Duodenal mucosa (tissue), 2 donors: ENCODE measurements around the gene FKBP1A.

ENCODE experiments used
- H3K27ac ChIP-seq: one replicate; pipeline ENCODE4 v1.7.0; 2013; ENCODE audit warnings: low read depth, low read length
- H3K27me3 ChIP-seq, 2 donors: one replicate each; pipeline ENCODE4 v1.7.0; 2013; ENCODE audit warnings: low read length in 2 of 2, control low read depth in 1 of 2; ENCODE audit not compliant: insufficient read depth in 2 of 2, control insufficient read depth in 1 of 2
- H3K36me3 ChIP-seq, 2 donors: one replicate each; pipeline ENCODE4 v1.7.0; 2013; ENCODE audit warnings: low read length in 2 of 2, control low read depth in 1 of 2; ENCODE audit not compliant: insufficient read depth in 2 of 2, control insufficient read depth in 1 of 2
- H3K4me1 ChIP-seq, 2 donors: one replicate each; pipeline ENCODE4 v1.7.0; 2013; ENCODE audit warnings: low read length in 2 of 2, control low read depth in 1 of 2; ENCODE audit not compliant: insufficient read depth in 2 of 2, control insufficient read depth in 1 of 2
- H3K4me3 ChIP-seq, 2 donors: one replicate each; pipeline ENCODE4 v1.7.0; 2013; ENCODE audit warnings: low read length in 2 of 2, low read depth in 1 of 2
- H3K9ac ChIP-seq, 2 donors: one replicate each; pipeline ENCODE4 v1.7.0; 2013; ENCODE audit warnings: low read length in 2 of 2, low read depth in 1 of 2
- H3K9me3 ChIP-seq, 2 donors: one replicate each; pipeline ENCODE4 v1.7.0; 2013; ENCODE audit warnings: low read length in 2 of 2, control low read depth in 1 of 2; ENCODE audit not compliant: control insufficient read depth in 1 of 2

Gene FKBP1A

GRCh38 chr20:1376408-1377270 lies 16.2 kb downstream of the FKBP1A start:
- no peaks in the 10 kb centered on the region for H3K9me3 ChIP-seq
- no peak overlapping the region for H3K9ac ChIP-seq
- peaks cover 5 to 26% of the 10 kb centered on the region in 2 donors for H3K36me3 ChIP-seq
- no peak overlapping the region for H3K4me3 ChIP-seq
- peaks cover 25 to 33% of the 10 kb centered on the region in 2 donors for H3K4me1 ChIP-seq
- no peaks in the 10 kb centered on the region for H3K27me3 ChIP-seq
- H3K27ac ChIP-seq = no peak overlapping the region

DNA sequence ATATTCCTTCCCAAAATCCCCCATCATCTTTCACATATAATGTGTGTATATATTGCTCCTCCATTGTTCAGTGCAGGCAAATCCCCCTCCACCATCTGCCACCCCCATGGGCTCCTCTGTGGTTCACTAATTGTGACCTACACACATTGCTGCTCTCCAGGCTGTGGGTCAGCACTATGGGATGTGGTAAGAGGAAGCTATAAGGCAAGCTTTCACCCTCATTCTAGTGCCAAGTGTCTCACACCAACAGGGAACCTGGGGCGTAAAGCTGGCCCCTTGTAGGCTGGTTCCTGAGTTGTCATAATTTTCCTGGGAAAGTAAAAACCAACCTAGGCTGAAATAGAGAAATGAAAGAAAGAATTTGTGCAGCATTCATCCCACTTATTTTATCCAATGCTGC lies 16.8 kb downstream of the FKBP1A start:
- Histone ChIP-seq H3K9me3 (no peaks in the 10 kb centered on the region), H3K4me3 (no peak overlapping the region), H3K27me3 (no peaks in the 10 kb centered on the region), H3K27ac (no peak overlapping the region), H3K4me1 (peaks cover 25 to 39% of the 10 kb centered on the region in 2 donors), H3K9ac (no peak overlapping the region), H3K36me3 (peaks cover 5 to 32% of the 10 kb centered on the region in 2 donors)

GRCh38 chr20:1375515-1375914 lies 17.3 kb downstream of the FKBP1A start:
- no peak overlapping the region for H3K9ac ChIP-seq
- peaks cover 25 to 44% of the 10 kb centered on the region in 2 donors for H3K4me1 ChIP-seq
- H3K4me3 ChIP-seq = no peak overlapping the region
- peaks cover 5 to 37% of the 10 kb centered on the region in 2 donors for H3K36me3 ChIP-seq
- no peak overlapping the region for H3K27ac ChIP-seq
- no peaks in the 10 kb centered on the region for H3K9me3 ChIP-seq
- no peaks in the 10 kb centered on the region for H3K27me3 ChIP-seq

DNA sequence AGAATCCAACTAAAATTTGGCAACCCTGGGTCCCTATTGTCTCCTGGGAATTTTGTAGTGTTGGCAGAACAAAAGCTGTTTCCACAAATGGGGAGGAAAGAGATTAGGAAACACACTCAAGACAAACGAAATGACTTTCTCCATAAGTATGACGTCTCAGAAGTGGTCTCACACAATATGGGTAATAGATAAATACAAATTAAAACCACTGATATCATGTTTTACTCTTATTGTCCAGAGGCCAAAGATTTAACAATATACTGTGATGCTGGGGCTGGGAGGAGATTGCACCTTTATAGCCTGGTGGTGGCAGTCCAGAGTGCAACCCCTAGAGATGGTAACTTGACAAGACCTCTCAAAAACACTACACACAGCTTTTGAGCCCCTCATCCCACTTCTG lies 18.6 kb downstream of the FKBP1A start:
- H3K9ac ChIP-seq = no peak overlapping the region
- no peak overlapping the region for H3K27ac ChIP-seq
- no peaks in the 10 kb centered on the region for H3K27me3 ChIP-seq
- H3K9me3 ChIP-seq = no peaks in the 10 kb centered on the region
- no peak overlapping the region for H3K4me3 ChIP-seq
- peaks cover 5 to 43% of the 10 kb centered on the region in 2 donors for H3K36me3 ChIP-seq
- peaks cover 30 to 34% of the 10 kb centered on the region in 2 donors for H3K4me1 ChIP-seq

GRCh38 chr20:1373614-1374013 lies 19.2 kb downstream of the FKBP1A start:
- Histone ChIP-seq H3K9ac (no peak overlapping the region), H3K27ac (no peak overlapping the region), H3K4me3 (no peak overlapping the region), H3K36me3 (peaks cover 5 to 46% of the 10 kb centered on the region in 2 donors), H3K27me3 (no peaks in the 10 kb centered on the region), H3K9me3 (no peaks in the 10 kb centered on the region), H3K4me1 (peaks cover 32 to 34% of the 10 kb centered on the region in 2 donors)

DNA sequence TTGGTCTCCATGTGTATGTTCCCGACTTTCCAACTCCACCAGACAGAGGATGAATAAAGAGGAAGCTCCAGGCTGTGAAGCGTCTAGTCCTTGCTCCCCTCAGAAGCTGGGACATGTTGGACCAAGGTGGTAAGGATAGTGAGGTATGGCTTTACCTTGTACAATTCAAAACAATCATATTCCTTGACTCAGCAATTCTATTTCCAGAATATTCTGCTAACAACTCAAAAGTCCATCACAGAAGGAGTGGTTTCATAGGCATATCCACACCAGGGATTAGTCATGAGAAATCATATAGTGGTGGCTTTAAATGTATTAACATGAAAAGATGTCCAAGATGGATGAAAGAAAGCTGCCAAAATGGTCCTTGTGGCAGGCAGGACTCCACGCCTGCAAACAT lies 19.8 kb downstream of the FKBP1A start:
- H3K27ac ChIP-seq = no peak overlapping the region
- peaks cover 27 to 29% of the 10 kb centered on the region in 2 donors for H3K4me1 ChIP-seq
- H3K9ac ChIP-seq = no peak overlapping the region
- H3K4me3 ChIP-seq = no peak overlapping the region
- H3K36me3 ChIP-seq = peaks cover 5 to 48% of the 10 kb centered on the region in 2 donors
- H3K9me3 ChIP-seq = no peaks in the 10 kb centered on the region
- no peaks in the 10 kb centered on the region for H3K27me3 ChIP-seq

- no peaks in the 10 kb centered on the region for H3K9me3 ChIP-seq
- no peak overlapping the region for H3K27ac ChIP-seq
- H3K9ac ChIP-seq = no peak overlapping the region
- peaks cover 17 to 19% of the 10 kb centered on the region in 2 donors for H3K4me1 ChIP-seq
- H3K4me3 ChIP-seq = no peak overlapping the region
- H3K36me3 ChIP-seq = peaks cover 9 to 54% of the 10 kb centered on the region in 2 donors
- no peaks in the 10 kb centered on the region for H3K27me3 ChIP-seq
Measured at GRCh38 chr20:1371830-1372539, 20.9 kb downstream of the FKBP1A start.

DNA sequence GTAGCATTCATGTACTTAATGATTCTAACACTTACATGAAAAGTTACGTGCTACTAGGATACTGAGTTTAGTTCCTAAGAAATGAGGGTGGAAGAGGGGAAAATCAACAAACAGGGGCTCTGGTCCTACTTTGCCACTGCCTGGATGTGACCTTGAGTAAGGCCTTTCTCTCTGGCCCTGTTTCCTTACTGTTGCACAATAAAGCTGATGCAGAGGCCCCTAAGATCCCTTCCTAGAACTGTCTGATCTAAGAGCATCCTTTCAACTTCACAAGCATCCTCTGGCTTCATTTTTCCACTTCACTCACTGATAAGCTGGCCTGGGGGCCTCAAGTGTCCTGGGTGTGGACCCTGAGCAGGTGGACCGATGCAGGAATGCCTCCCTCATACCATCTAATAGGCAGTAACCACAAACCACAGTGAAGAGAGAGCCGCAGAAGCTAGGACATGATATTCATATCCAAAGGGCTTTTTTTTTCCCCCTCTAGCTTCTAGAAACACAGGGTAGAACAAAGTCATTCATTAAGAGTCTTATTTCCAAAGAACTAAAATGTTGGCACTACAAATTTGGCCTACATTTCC lies 21.6 kb downstream of the FKBP1A start:
- no peak overlapping the region for H3K9ac ChIP-seq
- no peaks in the 10 kb centered on the region for H3K27me3 ChIP-seq
- no peak overlapping the region for H3K4me3 ChIP-seq
- peaks cover 17 to 22% of the 10 kb centered on the region in 2 donors for H3K4me1 ChIP-seq
- H3K27ac ChIP-seq = no peak overlapping the region
- H3K36me3 ChIP-seq = peaks cover 9 to 54% of the 10 kb centered on the region in 2 donors
- H3K9me3 ChIP-seq = no peaks in the 10 kb centered on the region

GRCh38 chr20:1370548-1371110 lies 22.2 kb downstream of the FKBP1A start:
- Histone ChIP-seq H3K9ac (no peak overlapping the region), H3K4me1 (peaks cover 12 to 25% of the 10 kb centered on the region in 2 donors), H3K4me3 (no peak overlapping the region), H3K27me3 (no peaks in the 10 kb centered on the region), H3K27ac (no peak overlapping the region), H3K36me3 (peaks cover 9 to 54% of the 10 kb centered on the region in 2 donors), H3K9me3 (no peaks in the 10 kb centered on the region)
